Stimulated activated CD4-positive, alpha-beta T cell treated with anti-CD3 and anti-CD28 coated beads, TNF-alpha, amount 100 ng/mL, for 48 hours (primary cell): ENCODE data around the gene ZC3H12A.
A peak's percentile ranks its signal among the peaks of the same experiment; 100 is the strongest.
"Not testable (repeated sequence)": the region's sequence is repeated elsewhere in the genome, so short reads cannot be mapped to it uniquely, and the experiment has no call there.

ENCODE experiments used
- DNase-seq, 3 donors: peaks; one replicate each; pipeline ENCODE4 v3.0.0-alpha.2; 2020; ENCODE audit warnings: low read depth in 3 of 3

Gene ZC3H12A

GRCh38 chr1:37502104-37502503 is 27.7 kb downstream of the ZC3H12A start:
- no peak for DNase-seq

GRCh38 chr1:37502791-37503190 is 28.4 kb downstream of the ZC3H12A start:
- not testable (repeated sequence) for DNase-seq

- DNase-seq = no peak
Measured at GRCh38 chr1:37506740-37507139, 32.4 kb downstream of the ZC3H12A start.

GRCh38 chr1:37509181-37509580 is 34.8 kb downstream of the ZC3H12A start:
- DNase-seq = no peak

GRCh38 chr1:37513795-37514349 is 39.5 kb downstream of the ZC3H12A start:
- DNase-seq = peak; percentile 39 to 64 (median 58)

GRCh38 chr1:37514350-37515184 is 40.2 kb downstream of the ZC3H12A start, which contains the start of gene MEAF6:
TSS of gene MEAF6 (minus strand) at chr1:37514766. CDS start at chr1:37514746, 20 bp downstream.
- DNase-seq = peak; percentile 56 to 81 (median 64)

- no peak for DNase-seq
Measured at GRCh38 chr1:37515185-37516034, 41.0 kb downstream of the ZC3H12A start.

GRCh38 chr1:37517569-37517968 is 43.2 kb downstream of the ZC3H12A start:
- DNase-seq = no peak

GRCh38 chr1:37518241-37518640 is 43.9 kb downstream of the ZC3H12A start:
- not testable (repeated sequence) for DNase-seq

- peak in 1 of 3 donors; percentile 17 for DNase-seq
Measured at GRCh38 chr1:37518929-37519328, 44.5 kb downstream of the ZC3H12A start.

GRCh38 chr1:37519613-37520012 is 45.2 kb downstream of the ZC3H12A start:
- DNase-seq = no peak

GRCh38 chr1:37529888-37530287 is 55.5 kb downstream of the ZC3H12A start:
- not testable (repeated sequence) for DNase-seq

- not testable (repeated sequence) for DNase-seq
Measured at GRCh38 chr1:37532418-37533156, 58.2 kb downstream of the ZC3H12A start.

GRCh38 chr1:37533317-37534093 is 59.1 kb downstream of the ZC3H12A start:
- no peak for DNase-seq
